DND-41 (cell line): Measurements from ENCODE around the gene LRRC8D.

Experiments used
- CTCF ChIP-seq: IDR thresholded peaks from 2 replicates; pipeline ENCODE4 v1.5.1; 2012; ENCODE audit warnings: borderline replicate concordance, low read length, moderate library complexity, mild to moderate bottlenecking; ENCODE audit not compliant: poor library complexity, severe bottlenecking; ENCODE audit errors: extremely low read depth
- EZH2 ChIP-seq: IDR thresholded peaks from 3 replicates; pipeline ENCODE4 v1.6.1; 2012; ENCODE audit warnings: borderline replicate concordance, low read depth, mild to moderate bottlenecking, moderate library complexity, low read length, inconsistent platforms; ENCODE audit not compliant: severe bottlenecking

GRCh38 chr1:89972024-89972423, 151.2 kb downstream of the LRRC8D start:
- TF ChIP-seq CTCF = no peak
- no peak for TF ChIP-seq EZH2
